HEK293T (cell line): ENCODE results near the gene AGBL1.

Experiments
- CTCF ChIA-PET: fragments of 350-600 bp; formaldehyde crosslinking; extraction: SDS; loops from one replicate; lab custom pipeline; 2021; ENCODE audit warnings: antibody characterized with exemption, inconsistent platforms; lab: Yijun Ruan, JAX
- POLR2A ChIA-PET: fragments of 350-600 bp; formaldehyde crosslinking; extraction: SDS; loops from one replicate; lab custom pipeline; 2020; ENCODE audit warnings: antibody characterized with exemption, inconsistent platforms; lab: Yijun Ruan, JAX
- DNase-seq: peaks from one replicate; pipeline ENCODE4 v3.0.0; 2012; ENCODE audit warnings: mixed read lengths; ENCODE audit errors: extremely low spot score
- ARNT ChIP-seq: fragments of 450-650 bp; IDR thresholded peaks from 2 replicates; pipeline ENCODE4 v1.6.1; 2017; ENCODE audit warnings: mild to moderate bottlenecking
- BHLHE40 ChIP-seq: fragments of 450-650 bp; IDR thresholded peaks from 2 replicates; pipeline ENCODE4 v1.6.1; 2016; ENCODE audit warnings: mild to moderate bottlenecking, moderate library complexity, borderline replicate concordance
- CTBP1 ChIP-seq: fragments of 450-650 bp; IDR thresholded peaks from 2 replicates; pipeline ENCODE4 v1.6.1; 2016; ENCODE audit warnings: borderline replicate concordance
- ELF4 ChIP-seq: fragments of 450-650 bp; IDR thresholded peaks from 2 replicates; pipeline ENCODE4 v1.6.1; 2017; ENCODE audit warnings: antibody characterized with exemption
- FOXA1 ChIP-seq: fragments of 450-650 bp; IDR thresholded peaks from 2 replicates; pipeline ENCODE4 v1.6.1; 2016; ENCODE audit warnings: mild to moderate bottlenecking
- FOXK2 ChIP-seq: fragments of 450-650 bp; IDR thresholded peaks from 2 replicates; pipeline ENCODE4 v1.6.1; 2016; ENCODE audit warnings: mild to moderate bottlenecking
- FOXM1 ChIP-seq: fragments of 450-650 bp; IDR thresholded peaks from 2 replicates; pipeline ENCODE4 v1.6.1; 2017; ENCODE audit warnings: mild to moderate bottlenecking, borderline replicate concordance
- HDGF ChIP-seq: fragments of 450-650 bp; IDR thresholded peaks from 2 replicates; pipeline ENCODE4 v1.6.1; 2017; ENCODE audit warnings: antibody characterized with exemption, borderline replicate concordance
- L3MBTL2 ChIP-seq: fragments of 450-650 bp; conservative IDR thresholded peaks from 2 replicates; pipeline ENCODE4 v1.6.1; 2016; ENCODE audit warnings: mild to moderate bottlenecking
- LEF1 ChIP-seq: fragments of 450-650 bp; IDR thresholded peaks from 2 replicates; pipeline ENCODE4 v1.6.1; 2017; ENCODE audit warnings: mild to moderate bottlenecking, borderline replicate concordance
- NFRKB ChIP-seq: fragments of 450-650 bp; IDR thresholded peaks from 2 replicates; pipeline ENCODE4 v1.6.1; 2016; ENCODE audit warnings: mild to moderate bottlenecking, moderate library complexity
- SP1 ChIP-seq: fragments of 450-650 bp; IDR thresholded peaks from 2 replicates; pipeline ENCODE4 v1.6.1; 2017
- SUZ12 ChIP-seq: fragments of 450-650 bp; IDR thresholded peaks from 2 replicates; pipeline ENCODE4 v1.6.1; 2016; ENCODE audit warnings: mild to moderate bottlenecking
- TARDBP ChIP-seq: fragments of 450-650 bp; IDR thresholded peaks from 2 replicates; pipeline ENCODE4 v1.6.1; 2016
- ZNF384 ChIP-seq: fragments of 450-650 bp; IDR thresholded peaks from 2 replicates; pipeline ENCODE4 v1.6.1; 2016
- TF ChIP-seq, protein P1 (sequence below): fragments of 450-650 bp; IDR thresholded peaks from 2 replicates; pipeline ENCODE4 v1.6.1; 2016

AGBL1 gene

DNA sequence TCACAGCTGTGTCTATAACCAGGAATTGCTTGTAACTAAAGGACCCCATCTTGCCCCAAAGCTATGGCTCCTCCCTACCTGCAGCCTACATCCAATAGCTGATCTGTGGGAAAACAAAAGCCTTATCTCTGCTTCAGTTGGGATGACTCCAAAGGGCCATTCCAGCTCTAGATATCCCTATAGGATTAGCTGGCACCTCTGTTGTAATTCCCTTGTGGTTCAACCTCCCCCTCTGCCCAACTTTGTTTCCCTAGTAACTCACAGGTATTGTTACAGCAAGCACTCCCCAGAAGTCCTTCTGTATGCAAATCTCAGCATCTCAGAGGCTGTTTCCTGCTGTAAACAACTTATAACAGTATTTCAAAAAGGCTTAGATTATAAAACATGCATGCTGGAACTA, 478.6 kb downstream of the AGBL1 start:
- TF ChIP-seq, protein P1, sequence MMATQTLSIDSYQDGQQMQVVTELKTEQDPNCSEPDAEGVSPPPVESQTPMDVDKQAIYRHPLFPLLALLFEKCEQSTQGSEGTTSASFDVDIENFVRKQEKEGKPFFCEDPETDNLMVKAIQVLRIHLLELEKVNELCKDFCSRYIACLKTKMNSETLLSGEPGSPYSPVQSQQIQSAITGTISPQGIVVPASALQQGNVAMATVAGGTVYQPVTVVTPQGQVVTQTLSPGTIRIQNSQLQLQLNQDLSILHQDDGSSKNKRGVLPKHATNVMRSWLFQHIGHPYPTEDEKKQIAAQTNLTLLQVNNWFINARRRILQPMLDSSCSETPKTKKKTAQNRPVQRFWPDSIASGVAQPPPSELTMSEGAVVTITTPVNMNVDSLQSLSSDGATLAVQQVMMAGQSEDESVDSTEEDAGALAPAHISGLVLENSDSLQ = no peak
- TF ChIP-seq SUZ12 = no peak
- no peak for TF ChIP-seq LEF1
- TF ChIP-seq L3MBTL2 = no peak
- no peak for TF ChIP-seq ZNF384
- TF ChIP-seq TARDBP = no peak
- no peak for TF ChIP-seq FOXA1
- TF ChIP-seq HDGF = no peak
- TF ChIP-seq SP1 = no peak
- no peak for TF ChIP-seq BHLHE40
- no peak for TF ChIP-seq FOXM1
- no peak for TF ChIP-seq ARNT
- no peak for TF ChIP-seq ELF4
- TF ChIP-seq NFRKB = no peak
- TF ChIP-seq FOXK2 = no peak
- TF ChIP-seq CTBP1 = no peak
- no peak for DNase-seq
- ChIA-PET POLR2A (no interaction called here), CTCF (interaction anchor here (0.7 kb wide), 1 partner anchor 95 kb away, joined by 3 read pairs; no protein-coding TSS in a partner anchor)

DNA sequence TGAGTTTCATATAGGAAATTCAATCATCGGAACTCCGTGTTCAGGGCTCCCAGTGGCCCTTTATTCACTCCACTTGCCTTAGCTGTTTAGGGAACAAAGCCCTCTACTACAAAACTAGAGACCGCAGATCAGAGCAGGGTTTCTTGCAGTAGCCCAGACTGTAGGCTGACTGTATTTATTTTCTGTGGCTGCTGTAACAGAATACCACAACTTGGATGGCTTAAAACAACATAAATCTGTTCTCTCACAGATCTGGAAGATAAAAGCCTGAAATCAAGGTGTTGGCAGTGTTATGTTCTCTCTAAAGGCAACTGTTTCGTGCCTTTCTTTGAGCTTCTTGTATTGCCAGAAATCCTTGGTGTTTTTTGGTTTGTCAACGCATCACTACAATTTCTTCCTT, 479.0 kb downstream of the AGBL1 start:
- TF ChIP-seq FOXA1 (no peak), NFRKB (no peak), L3MBTL2 (no peak)
- CTCF ChIA-PET = interaction anchor here (0.7 kb wide), 1 partner anchor 94 kb away, joined by 3 read pairs; no protein-coding TSS in a partner anchor
- POLR2A ChIA-PET = no interaction called here
- DNase-seq = no peak

DNA sequence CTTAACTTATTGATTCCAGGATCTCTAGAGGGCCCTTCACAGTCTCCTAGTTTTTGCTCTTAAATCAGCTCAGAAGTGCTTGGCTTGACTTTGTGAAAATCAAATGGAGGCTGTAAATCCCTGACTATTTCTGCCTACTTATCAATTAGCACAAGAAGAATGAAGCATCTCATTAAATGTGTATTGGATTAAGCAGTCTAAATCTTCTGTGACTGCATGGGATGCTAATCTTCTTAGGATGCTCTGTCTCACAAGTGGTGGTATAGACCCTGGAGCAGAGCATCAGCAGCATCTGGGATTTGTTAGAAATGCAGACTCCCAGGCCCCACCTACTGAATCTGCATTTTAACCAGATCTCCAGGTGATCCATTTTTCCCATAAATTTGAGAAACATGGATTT, 488.7 kb downstream of the AGBL1 start:
- DNase-seq = no peak
- POLR2A ChIA-PET = no interaction called here

DNA sequence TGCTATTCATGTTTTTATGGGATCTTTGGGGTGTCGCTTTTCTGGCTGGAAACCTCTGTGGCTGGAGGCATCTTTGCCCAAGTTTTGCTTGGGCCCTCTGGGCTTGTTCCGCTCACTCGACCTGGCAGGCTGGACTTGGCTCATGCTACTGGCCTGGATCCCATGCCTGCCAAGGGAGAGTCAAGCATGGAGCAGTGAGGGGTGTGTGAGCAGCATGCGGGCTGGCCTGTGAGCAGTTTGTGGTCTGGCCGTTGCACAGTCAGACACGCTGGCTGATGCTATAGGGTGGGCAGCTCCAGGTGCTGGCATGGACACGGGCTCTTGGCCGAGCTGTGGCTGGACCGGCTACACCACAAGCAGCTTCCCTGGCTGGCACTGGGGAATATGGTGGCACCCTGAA, 491.1 kb downstream of the AGBL1 start:
- DNase-seq = no peak
- CTCF ChIA-PET = no interaction called here
- no peak for TF ChIP-seq SUZ12
- TF ChIP-seq CTBP1 = no peak
- TF ChIP-seq SP1 = no peak
- TF ChIP-seq LEF1 = no peak
- no peak for TF ChIP-seq TARDBP
- no peak for TF ChIP-seq FOXM1
- TF ChIP-seq FOXA1 = no peak
- TF ChIP-seq, protein P1 = no peak
- TF ChIP-seq ZNF384 = no peak
- no peak for TF ChIP-seq HDGF
- no peak for TF ChIP-seq L3MBTL2
- TF ChIP-seq NFRKB = no peak
- no peak for TF ChIP-seq ELF4
- no peak for TF ChIP-seq ARNT
- POLR2A ChIA-PET = no interaction called here

More for the DNA sequence above, 488.7 kb downstream of the AGBL1 start:
- CTCF ChIA-PET = no interaction called here
- no peak for TF ChIP-seq SP1
- no peak for TF ChIP-seq CTBP1
- TF ChIP-seq L3MBTL2 = no peak
- TF ChIP-seq SUZ12 = no peak
- TF ChIP-seq FOXA1 = no peak

DNA sequence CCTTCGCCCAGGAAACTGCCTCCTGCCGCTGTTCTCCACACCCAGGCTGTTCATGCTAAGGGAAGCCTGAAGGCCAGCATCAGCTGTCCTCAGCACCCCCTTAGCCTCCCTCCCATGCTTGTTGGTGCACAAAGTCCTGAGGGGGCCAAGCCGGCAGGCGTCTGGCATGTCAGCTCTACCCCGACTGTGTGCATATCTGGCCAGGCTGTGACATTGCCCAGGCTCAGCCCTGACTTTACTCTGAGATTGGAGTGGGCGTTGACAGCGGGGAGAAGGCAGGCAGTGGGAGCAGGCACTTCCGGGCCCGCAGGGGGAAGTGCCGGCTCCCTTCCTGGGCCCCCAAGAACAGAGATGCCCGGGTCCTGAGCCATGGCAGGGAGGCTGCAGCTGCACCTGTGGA, 492.2 kb downstream of the AGBL1 start:
- POLR2A ChIA-PET = no interaction called here
- CTCF ChIA-PET = no interaction called here
- DNase-seq = no peak
- TF ChIP-seq ARNT (no peak), BHLHE40 (no peak), TARDBP (no peak), ELF4 (no peak), L3MBTL2 (no peak), SP1 (no peak)

DNA sequence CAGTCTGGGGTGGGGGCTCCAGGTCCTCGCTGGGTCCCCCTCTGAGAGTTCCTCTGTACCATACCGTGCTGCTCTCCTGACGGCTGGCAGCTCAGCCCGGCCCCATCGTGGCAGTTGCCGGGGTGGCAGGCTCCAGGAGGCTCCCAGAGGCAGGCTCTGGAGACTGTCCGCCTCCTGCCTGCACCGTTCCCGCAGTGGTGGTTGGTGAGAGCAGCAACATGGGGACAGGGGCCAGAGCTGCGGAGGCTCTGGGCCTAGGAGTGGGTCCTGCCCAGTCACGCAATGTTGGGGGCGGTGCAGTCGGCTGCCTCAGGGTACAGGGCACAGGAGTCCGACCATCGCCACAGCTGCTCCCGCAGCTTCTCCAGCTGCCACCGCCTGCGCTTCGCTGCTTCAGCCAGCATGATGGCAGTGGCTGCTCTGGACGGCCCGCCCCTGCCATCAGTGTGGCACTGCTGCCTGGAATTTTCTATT, 492.7 kb downstream of the AGBL1 start:
- DNase-seq = no peak
- no peak for TF ChIP-seq ELF4
- no peak for TF ChIP-seq FOXA1
- POLR2A ChIA-PET = no interaction called here
- CTCF ChIA-PET = no interaction called here

DNA sequence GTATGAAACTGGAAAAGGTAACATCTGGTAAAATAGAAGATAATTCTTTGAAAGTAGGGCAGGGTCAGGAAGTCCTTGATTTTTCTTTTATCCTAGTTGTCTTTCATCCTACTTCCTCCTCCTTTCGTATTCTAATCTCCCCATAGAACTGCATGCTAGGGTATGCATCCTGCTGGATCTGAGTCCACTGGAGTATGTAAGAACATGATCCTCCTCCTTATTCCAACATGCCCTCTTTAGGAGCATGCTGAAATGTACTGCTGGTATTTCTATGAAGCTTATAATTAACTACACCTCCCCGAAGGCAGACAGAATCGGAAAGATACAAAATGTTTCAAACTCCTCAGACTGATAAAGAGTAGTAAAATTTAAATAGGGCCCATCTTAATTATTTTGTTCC, 493.8 kb downstream of the AGBL1 start:
- no peak for DNase-seq
- TF ChIP-seq L3MBTL2 (no peak), FOXA1 (no peak), CTBP1 (no peak), TARDBP (no peak), ARNT (no peak)
- ChIA-PET CTCF (no interaction called here), POLR2A (no interaction called here)

DNA sequence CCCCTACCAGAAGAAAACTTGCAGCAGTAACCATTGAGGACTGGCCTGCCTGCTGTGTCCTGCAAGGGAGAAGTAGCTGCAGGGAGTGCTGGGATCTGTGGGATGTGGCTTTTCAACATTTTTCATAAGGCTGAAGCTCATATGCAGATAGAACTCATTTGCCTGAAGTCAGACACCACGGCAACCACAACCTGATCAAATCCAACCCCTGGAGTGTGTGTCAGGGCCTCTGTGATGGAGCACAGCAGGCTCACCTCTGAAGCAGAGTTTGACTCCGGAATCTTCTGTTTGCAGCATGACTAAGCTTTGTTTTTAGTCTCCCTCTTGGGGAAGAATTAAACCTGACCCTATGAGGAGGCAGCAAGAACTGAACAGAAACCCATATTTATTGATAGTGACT, 508.7 kb downstream of the AGBL1 start:
- DNase-seq = no peak
- CTCF ChIA-PET = no interaction called here
- POLR2A ChIA-PET = no interaction called here
- TF ChIP-seq ZNF384 (no peak), HDGF (no peak), FOXA1 (no peak), SP1 (no peak), SUZ12 (no peak), FOXK2 (no peak), FOXM1 (no peak), CTBP1 (no peak), LEF1 (no peak)
